H1 (cell line): ENCODE results near the gene KAT8.

Experiments
- CTCF ChIP-seq, 3 experiments: IDR thresholded peaks; 1 replicate in 2 of 3; 2 replicates in 1 of 3; pipeline versions ENCODE4 v1.5.1 to v1.6.1; 2011; ENCODE audit warnings: low read length in 3 of 3, mild to moderate bottlenecking in 3 of 3, inconsistent platforms in 2 of 3, low read depth in 1 of 3, moderate library complexity in 1 of 3; ENCODE audit not compliant: insufficient read depth in 1 of 3; ENCODE audit errors: control extremely low read depth in 1 of 3
- POLR2AphosphoS5 ChIP-seq: IDR thresholded peaks from 2 replicates; pipeline ENCODE4 v1.6.1; 2011; ENCODE audit warnings: low read depth, low read length

DNA sequence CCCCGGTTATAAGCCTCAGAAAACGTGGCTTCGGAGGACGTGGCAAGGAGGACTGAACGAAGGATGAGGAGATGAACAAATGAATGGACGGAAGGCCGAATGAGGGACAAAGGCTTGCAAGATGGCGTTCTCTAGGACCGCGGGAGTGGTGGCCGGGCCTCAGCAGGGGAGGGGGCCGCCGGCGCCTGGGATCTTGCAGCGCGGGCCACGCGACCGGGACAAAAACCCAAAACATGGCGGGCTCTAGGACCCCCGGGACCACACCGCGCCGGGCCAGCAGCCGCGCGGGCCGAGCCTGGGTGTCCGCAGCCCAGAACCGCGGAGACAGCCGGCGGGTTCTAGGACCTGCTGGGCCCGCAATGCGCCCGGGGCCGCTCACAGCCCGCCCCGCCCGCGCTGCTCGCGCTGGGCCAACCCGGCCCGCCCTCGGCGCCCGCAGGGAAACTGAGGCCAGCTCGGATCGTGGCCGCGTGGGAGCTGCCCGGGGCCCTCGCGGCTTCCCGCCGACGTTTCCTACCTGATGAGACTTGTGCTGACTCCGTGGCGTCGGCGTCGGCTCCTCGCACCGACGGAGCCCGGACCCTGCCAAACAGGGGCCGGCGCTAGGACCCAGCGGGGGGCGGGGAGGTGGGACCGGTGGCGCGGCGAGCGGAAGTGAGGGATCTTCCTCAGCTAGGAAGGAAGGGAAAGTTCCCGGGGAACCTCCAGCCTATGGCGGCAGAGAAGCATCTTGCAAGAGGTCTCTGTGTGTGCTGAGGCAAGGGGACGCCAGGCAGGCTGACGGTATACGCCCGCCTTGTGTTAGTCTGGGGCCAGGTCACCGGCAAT is 44.1 kb upstream of the KAT8 start:
- TF ChIP-seq CTCF (IDR thresholded peaks at IDR 0.05; ENCODE audit: control extremely low read depth in 1 of 3, insufficient read depth in 1 of 3, low read depth in 1 of 3, low read length in 3 of 3) (no peak), POLR2AphosphoS5 (peak; percentile 37; the same call in 1 of the 2 replicates)
